ENCODE results near the gene RPL15. TPM values are rescaled to one million over a fixed set of nuclear protein-coding genes. Genes with fewer than 3 reads are reported as not detected.
"Not testable (repeated sequence)": the region's sequence is repeated elsewhere in the genome, so short reads cannot be mapped to it uniquely, and the experiment has no call there.

The RPL15 gene
- total and polyA plus RNA-seq, 4 donors: 1,285 to 3,372 (median 2,309) TPM

DNA sequence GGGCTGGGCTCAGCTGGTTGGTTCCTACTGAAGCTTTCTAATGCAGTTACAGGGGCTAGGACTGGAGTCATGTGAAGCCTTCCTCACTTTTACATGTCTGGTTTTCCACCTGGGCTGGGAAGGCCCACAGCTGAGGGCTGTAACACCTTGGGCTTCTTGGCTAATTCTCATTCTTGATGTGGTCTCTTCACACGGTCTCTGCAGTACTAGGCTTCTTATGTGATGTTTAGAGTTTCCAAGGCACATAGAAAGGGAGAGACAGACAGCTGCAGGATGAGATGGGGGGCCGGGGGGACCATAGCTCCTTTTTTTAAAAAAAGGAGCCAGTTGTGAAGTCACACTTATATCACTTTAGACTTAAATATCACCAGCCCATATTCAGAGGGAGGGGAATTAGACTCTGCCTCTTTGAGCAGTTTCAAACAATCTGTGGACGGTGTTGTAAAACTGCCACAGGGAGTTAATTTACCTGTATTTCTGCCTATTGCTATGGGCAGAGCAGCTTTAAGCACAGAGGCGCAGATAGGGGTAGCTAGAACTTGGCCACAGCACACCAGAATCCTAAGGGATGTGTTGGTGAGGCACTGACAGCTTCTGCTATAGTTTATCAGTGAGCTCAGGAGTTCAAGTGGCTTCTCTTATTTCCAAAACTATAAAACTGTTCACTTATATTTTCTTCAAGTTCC lies 46.8 kb upstream of the RPL15 start:
- TF ChIP-seq, protein P1, sequence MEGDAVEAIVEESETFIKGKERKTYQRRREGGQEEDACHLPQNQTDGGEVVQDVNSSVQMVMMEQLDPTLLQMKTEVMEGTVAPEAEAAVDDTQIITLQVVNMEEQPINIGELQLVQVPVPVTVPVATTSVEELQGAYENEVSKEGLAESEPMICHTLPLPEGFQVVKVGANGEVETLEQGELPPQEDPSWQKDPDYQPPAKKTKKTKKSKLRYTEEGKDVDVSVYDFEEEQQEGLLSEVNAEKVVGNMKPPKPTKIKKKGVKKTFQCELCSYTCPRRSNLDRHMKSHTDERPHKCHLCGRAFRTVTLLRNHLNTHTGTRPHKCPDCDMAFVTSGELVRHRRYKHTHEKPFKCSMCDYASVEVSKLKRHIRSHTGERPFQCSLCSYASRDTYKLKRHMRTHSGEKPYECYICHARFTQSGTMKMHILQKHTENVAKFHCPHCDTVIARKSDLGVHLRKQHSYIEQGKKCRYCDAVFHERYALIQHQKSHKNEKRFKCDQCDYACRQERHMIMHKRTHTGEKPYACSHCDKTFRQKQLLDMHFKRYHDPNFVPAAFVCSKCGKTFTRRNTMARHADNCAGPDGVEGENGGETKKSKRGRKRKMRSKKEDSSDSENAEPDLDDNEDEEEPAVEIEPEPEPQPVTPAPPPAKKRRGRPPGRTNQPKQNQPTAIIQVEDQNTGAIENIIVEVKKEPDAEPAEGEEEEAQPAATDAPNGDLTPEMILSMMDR (IDR thresholded peaks at IDR 0.05; ENCODE audit: control extremely low read depth, extremely low read depth): no peak
- Histone ChIP-seq H3K4me1 (ENCODE audit: control insufficient read depth in 5 of 5, insufficient read depth in 5 of 5, low read length in 5 of 5) (peaks cover 13 to 40% (median 25%) of the 10 kb centered on the region in 5 donors), H3K27ac (ENCODE audit: low read depth in 1 of 2, low read length in 1 of 2) (peak overlapping the region in 1 of 2 donors; percentile 41), H3K9ac (ENCODE audit: insufficient read depth in 1 of 2, low read length in 2 of 2) (no peak overlapping the region), H3K9me3 (ENCODE audit: control insufficient read depth in 4 of 4, insufficient read depth in 3 of 4, low read length in 3 of 4) (no peaks in the 10 kb centered on the region), H3K36me3 (ENCODE audit: control insufficient read depth in 4 of 4, insufficient read depth in 4 of 4, low read length in 4 of 4) (no peaks in the 10 kb centered on the region), H3K4me3 (no peak overlapping the region), H3K27me3 (ENCODE audit: control insufficient read depth in 3 of 3, insufficient read depth in 3 of 3, low read length in 2 of 3) (no peaks in the 10 kb centered on the region)
- 89 to 92% methylated on average over 4 of the region's 4 CpGs for WGBS, 2 donors
- DNase-seq (peak in 2 of 3 donors; percentile 41 to 60), ATAC-seq (ENCODE audit: insufficient read depth, low FRiP score) (no peak)

DNA sequence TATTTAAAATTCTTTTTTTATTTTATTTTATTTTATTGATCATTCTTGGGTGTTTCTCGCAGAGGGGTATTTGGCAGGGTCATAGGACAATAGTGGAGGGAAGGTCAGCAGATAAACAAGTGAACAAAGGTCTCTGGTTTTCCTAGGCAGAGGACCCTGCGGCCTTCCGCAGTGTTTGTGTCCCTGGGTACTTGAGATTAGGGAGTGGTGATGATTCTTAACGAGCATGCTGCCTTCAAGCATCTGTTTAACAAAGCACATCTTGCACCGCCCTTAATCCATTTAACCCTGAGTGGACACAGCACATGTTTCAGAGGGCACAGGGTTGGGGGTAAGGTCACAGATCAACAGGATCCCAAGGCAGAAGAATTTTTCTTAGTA lies 46.3 kb upstream of the RPL15 start:
- not testable (repeated sequence) for DNase-seq

DNA sequence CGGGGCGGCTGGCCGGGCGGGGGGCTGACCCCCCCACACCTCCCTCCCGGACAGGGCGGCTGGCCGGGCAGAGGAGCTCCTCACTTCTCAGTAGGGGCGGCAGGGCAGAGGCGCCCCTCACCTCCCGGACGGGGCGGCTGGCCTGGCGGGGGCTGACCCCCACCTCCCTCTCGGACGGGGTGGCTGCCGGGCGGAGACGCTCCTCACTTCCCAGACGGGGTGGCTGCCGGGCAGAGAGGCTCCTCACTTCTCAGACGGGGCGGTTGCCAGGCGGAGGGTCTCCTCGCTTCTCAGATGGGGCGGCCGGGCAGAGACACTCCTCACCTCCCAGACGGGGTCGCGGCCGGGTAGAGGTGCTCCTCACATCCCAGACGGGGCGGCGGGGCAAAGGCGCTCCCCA lies 45.6 kb upstream of the RPL15 start:
- WGBS, 2 donors: 95 to 96% methylated on average over 16 to 34 of the region's 34 CpGs
- H3K9ac ChIP-seq (ENCODE audit: insufficient read depth in 1 of 2, low read length in 2 of 2); H3K4me3 ChIP-seq; DNase-seq; H3K9me3 ChIP-seq (ENCODE audit: control insufficient read depth in 4 of 4, insufficient read depth in 3 of 4, low read length in 3 of 4); H3K27ac ChIP-seq (ENCODE audit: low read depth in 1 of 2, low read length in 1 of 2); H3K36me3 ChIP-seq (ENCODE audit: control insufficient read depth in 4 of 4, insufficient read depth in 4 of 4, low read length in 4 of 4); ATAC-seq (ENCODE audit: insufficient read depth, low FRiP score); H3K27me3 ChIP-seq (ENCODE audit: control insufficient read depth in 3 of 3, insufficient read depth in 3 of 3, low read length in 2 of 3): not testable (repeated sequence)
- H3K4me1 ChIP-seq (ENCODE audit: control insufficient read depth in 5 of 5, insufficient read depth in 5 of 5, low read length in 5 of 5): peaks cover 2 to 33% (median 13%) of the 10 kb centered on the region in 5 donors

More for the DNA sequence above, 46.3 kb upstream of the RPL15 start:
- H3K36me3 ChIP-seq (ENCODE audit: control insufficient read depth in 4 of 4, insufficient read depth in 4 of 4, low read length in 4 of 4); H3K9ac ChIP-seq (ENCODE audit: insufficient read depth in 1 of 2, low read length in 2 of 2); H3K27me3 ChIP-seq (ENCODE audit: control insufficient read depth in 3 of 3, insufficient read depth in 3 of 3, low read length in 2 of 3); H3K9me3 ChIP-seq (ENCODE audit: control insufficient read depth in 4 of 4, insufficient read depth in 3 of 4, low read length in 3 of 4); ATAC-seq (ENCODE audit: insufficient read depth, low FRiP score); H3K4me3 ChIP-seq; H3K27ac ChIP-seq (ENCODE audit: low read depth in 1 of 2, low read length in 1 of 2): not testable (repeated sequence)
- WGBS, 2 donors: 95 to 100% methylated on average over 1 of the region's 5 CpGs
- peaks cover 8 to 35% (median 20%) of the 10 kb centered on the region in 5 donors for H3K4me1 ChIP-seq (ENCODE audit: control insufficient read depth in 5 of 5, insufficient read depth in 5 of 5, low read length in 5 of 5)

DNA sequence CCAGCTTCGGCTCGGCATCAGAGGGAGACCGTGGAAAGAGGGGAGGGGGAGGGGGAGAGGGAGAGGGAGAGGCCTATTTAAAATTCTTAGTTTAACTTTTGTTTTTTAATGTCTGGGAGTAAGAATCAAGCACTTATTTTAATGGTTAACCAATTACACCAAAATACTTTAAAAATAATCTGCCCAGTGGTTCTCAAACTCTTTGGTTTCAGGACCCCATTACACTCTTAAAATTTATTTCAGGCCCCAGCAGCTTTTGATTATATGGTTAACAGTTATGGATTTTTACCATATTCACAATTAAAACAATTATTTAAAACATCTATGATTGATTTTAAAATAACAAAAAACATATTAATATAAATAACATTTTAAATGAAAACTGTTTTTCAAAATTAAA lies 44.6 kb upstream of the RPL15 start:
- Histone ChIP-seq H3K9me3 (ENCODE audit: control insufficient read depth in 4 of 4, insufficient read depth in 3 of 4, low read length in 3 of 4) (no peaks in the 10 kb centered on the region), H3K27me3 (ENCODE audit: control insufficient read depth in 3 of 3, insufficient read depth in 3 of 3, low read length in 2 of 3) (no peaks in the 10 kb centered on the region), H3K4me3 (no peak overlapping the region), H3K4me1 (ENCODE audit: control insufficient read depth in 5 of 5, insufficient read depth in 5 of 5, low read length in 5 of 5) (peaks cover 2 to 39% (median 12%) of the 10 kb centered on the region in 5 donors), H3K36me3 (ENCODE audit: control insufficient read depth in 4 of 4, insufficient read depth in 4 of 4, low read length in 4 of 4) (no peaks in the 10 kb centered on the region), H3K27ac (ENCODE audit: low read depth in 1 of 2, low read length in 1 of 2) (no peak overlapping the region), H3K9ac (ENCODE audit: insufficient read depth in 1 of 2, low read length in 2 of 2) (no peak overlapping the region)
- WGBS, 2 donors: 96 to 100% methylated on average over 1 to 2 of the region's 3 CpGs
- TF ChIP-seq, protein P1 (IDR thresholded peaks at IDR 0.05; ENCODE audit: control extremely low read depth, extremely low read depth): no peak
- ATAC-seq (ENCODE audit: insufficient read depth, low FRiP score) (no peak), DNase-seq (no peak)

All from lung (tissue), 12 donors.